ENCODE results near the gene ATP6V1B1.

Gene ATP6V1B1

GRCh38 chr2:70948337-70949003, 12.8 kb downstream of the ATP6V1B1 start:
- peak; percentile 27 to 69 (median 59) for DNase-seq

DNA sequence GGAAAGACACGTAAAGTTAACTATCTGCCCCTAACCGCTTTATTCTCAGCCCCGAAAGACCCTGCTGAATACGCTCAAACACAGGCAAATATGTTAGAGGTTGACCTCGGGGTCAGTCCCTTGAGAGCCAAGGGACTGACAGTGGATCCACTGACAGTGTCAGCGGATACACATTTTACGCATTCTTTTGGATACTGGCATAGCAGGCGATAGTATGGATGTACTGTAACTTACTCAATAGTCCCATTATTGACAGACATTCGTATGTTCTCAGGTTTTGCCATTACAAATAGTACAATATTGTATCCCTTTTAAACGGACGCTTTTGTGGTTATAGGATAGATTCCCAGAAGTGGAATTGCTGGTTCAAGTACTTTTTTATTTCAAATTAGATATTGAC, 13.4 kb downstream of the ATP6V1B1 start:
- DNase-seq: no peak

DNA sequence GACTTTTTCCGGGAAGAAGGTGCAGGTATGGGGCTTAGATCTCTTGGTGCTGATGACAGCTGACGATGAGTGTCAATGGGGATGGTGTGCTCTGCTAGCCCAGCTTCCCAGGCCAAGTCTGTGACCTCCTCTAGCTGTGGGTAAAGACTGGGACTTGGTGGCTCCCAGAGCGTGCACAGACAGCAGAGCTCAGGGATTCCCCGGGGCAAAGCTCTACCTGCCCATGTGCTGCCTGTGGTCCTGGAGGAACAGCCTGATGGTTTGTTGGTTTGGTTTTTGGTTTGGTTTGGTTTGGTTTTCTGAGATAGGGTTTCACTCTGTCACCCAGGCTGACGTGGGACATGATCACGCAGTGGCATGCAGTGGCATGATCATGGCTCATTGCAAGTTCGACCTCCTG, 19.2 kb downstream of the ATP6V1B1 start:
- no peak for DNase-seq

DNA sequence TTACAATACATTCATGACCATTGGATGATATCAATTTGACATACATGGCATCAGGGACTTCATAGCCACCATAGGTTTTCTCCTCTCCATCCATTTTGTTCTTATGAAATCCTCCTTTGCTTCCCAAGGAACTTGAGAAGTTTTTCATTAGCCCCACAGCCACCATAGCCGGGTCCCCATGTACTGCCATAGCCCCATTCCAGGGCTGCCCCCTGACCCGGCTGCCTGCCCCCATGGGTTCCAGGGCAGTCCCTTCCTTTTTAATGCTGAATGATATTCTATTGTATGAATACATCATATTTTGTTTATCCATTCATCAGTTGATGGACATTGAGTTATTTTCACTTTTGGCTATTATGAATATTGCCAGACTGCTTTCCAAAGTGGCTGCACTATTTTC, 20.4 kb downstream of the ATP6V1B1 start:
- DNase-seq: no peak

GRCh38 chr2:70957798-70958197, 22.1 kb downstream of the ATP6V1B1 start:
- no peak for DNase-seq

- DNase-seq: no peak
These were observed 23.1 kb downstream of the ATP6V1B1 start for GRCh38 chr2:70958759-70959158.

DNA sequence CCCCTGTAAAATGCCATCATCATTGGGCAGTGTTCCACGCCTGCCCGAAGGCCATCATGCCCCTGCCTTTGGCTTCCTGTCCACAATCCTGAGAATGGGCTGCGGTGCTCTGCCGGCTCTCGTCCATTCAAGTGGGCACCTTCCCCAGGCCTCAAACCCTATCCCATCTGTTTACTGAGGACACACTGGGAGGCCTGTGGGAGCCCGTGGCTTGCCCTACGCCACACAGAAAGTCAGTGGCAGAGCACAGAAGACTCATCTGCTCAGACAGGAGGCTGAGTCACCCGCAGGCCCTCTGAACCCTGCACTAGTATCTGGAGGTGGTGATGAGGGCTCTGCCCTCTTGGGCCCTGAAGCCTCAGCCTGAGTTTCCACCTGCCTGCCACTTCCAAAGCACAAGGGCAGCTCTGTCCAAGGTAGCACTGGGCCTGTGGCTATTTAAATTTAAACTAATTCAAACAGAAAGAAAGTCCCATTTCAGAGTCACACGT, 23.6 kb downstream of the ATP6V1B1 start:
- DNase-seq: no peak

DNA sequence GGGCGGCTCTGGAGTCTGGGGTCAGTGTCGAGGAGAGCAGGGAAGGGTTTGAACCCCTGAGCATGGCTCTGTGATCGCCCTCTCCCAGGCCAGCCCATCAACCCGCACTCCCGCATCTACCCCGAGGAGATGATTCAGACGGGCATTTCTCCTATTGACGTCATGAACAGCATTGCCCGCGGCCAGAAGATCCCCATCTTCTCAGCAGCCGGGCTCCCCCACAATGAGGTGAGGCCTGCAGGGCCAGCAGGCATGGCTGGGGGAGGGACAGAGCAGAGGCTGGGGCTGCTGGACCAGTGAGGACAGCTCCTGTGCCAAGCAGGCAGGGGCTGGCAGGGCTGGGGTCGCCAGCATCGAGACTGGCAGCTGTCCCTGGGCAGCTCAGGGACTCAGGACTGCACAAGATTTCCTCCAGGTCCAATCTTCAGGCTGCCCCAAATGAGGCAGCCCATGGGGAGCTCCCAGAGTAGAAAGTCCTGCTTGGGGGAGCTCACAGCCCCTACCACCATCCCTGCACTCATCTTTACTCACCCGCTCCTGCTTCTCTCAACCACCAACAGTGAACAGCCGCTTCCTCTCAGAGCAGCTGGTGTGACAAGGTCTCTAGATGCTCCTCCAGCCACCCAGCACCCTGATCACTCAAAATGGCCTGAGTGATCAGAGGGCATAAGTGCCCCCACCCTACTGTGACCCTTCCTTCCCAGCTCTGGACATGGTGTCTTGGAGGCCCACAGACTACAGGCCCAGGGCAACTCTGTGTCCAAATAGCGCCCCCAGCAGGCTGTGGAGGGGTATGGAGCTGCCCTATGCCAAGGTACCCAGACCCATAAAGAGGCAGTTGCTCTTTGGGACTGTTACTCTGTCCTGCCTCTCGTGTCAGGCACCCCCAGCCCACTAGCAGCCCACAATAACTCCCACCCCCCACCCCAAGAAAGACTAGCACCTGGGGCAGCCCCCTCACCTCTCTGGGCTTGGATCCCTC, 24.4 kb downstream of the ATP6V1B1 start:
- no peak for DNase-seq

DNA sequence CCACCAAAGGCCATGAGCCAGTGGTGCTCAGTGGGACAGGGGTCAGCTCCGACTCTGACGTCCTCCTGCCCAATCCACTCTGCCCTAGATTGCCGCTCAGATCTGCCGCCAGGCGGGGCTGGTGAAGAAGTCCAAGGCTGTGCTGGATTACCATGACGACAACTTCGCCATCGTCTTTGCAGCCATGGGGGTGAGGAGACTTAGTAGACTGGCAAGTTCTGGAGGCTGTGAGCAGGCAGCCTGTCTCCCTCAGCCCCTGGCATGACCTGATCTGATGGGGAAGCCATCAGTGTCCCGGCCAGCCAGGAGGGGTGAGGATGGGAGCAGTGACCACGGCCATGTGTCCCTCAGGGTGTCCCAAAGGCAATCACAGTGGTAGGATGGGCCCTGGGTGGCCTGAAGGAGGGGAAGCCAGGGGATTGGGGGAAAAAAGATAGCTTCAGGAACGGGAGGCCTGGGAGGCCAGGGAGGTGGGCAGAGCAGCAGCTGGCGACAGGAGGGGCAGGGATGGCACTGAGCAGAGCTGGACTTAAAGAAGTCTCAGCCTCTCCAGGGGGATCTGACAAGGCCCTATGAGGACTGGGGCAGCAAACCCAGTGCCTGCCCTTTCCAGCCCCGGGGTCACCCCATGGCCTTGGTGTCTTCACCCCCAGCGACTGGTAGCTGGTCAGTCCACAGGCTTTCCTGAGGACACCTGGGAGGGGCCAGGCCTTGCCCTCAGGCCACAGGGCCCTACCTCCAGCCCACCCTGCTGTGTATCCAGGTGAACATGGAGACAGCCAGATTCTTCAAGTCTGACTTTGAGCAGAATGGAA, 25.3 kb downstream of the ATP6V1B1 start:
- no peak for DNase-seq

GRCh38 chr2:70961648-70961994, 25.9 kb downstream of the ATP6V1B1 start:
- no peak for DNase-seq

GRCh38 chr2:70962211-70962884, 26.6 kb downstream of the ATP6V1B1 start:
- DNase-seq: no peak

DNA sequence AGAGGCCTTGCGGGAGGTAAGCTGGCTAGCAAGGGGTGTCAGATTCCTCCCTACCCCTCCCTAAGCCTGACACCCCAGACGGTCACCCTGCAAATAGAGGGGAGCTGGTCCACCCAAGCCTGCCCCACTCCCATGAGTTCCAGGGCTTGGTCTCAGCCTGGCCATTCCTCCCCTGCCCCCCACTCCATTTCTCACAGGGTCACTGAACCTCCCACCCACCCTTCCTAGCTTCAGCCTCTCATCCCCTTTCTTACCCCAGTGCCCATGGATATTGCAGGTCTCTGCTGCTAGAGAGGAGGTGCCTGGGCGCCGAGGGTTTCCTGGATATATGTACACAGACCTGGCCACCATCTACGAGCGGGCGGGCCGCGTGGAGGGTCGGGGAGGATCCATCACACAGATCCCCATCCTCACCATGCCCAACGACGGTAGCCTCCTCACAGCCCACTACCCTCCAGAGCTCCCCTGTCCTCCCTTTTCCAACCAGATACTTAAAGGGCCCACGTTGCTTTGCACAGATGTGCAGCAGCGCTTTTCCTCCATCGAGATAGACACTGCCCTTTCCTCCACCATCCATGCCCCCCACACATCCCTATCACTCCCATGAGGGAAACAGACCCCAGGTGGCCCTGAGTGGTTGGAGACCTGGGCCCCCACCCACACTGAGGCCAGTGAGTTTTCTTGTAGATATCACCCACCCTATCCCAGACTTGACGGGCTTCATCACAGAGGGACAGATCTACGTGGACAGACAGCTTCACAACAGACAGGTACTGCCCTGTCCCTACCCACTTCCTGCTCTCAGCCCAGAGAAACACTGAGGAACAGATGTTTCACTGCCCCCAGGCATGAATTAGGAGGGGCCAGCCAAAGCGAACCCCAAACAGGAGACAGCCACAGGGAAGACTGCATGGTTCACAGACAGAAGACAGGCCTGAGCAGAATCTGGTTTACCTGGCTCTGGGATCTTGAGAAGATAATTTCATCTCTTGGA, 27.5 kb downstream of the ATP6V1B1 start:
- DNase-seq: no peak

GRCh38 chr2:70964133-70964532, 28.4 kb downstream of the ATP6V1B1 start:
- no peak for DNase-seq

GRCh38 chr2:70964596-70965386, 29.1 kb downstream of the ATP6V1B1 start:
- peak; percentile 57 to 79 (median 72) for DNase-seq

- no peak for DNase-seq
These were observed 29.8 kb downstream of the ATP6V1B1 start for GRCh38 chr2:70965506-70965905.

DNA sequence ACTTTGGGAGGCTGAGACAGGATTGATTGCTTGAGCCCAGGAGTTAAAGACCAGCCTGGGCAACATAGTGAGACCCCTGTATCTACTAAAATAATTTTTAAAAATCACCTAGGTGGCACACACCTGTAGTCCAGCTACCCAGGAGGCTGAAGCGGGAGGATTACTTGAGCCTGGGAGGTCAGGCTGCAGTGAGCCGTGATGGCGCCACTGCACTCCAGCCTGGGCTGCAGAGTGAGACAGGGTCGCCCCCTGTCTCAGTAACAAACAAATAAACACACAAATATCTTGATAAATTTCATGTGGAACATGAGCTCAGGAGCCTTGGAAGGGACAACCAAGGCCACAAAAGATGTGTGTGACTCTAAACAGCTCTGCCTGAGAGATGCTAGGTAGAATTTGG, 31.0 kb downstream of the ATP6V1B1 start:
- DNase-seq: no peak

DNA sequence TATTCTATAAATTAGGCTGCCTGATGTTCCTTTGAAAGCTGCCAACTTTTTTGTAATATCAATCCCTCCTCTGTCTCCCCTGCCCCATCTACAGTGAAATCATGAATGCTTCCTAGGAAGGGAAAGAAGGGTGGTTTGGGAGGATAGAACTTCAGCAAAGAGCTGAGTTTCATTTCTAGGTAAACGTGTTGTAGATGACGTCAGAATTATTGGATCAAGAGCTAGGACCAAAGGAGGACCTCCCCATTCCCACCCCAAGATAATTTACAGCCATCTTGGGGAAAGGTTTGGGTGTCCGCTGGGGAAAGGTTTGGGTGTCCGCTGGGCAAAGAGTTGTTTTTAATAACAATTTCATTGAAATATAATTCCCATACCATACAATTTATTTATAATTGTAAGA, 31.5 kb downstream of the ATP6V1B1 start:
- no peak for DNase-seq

DNA sequence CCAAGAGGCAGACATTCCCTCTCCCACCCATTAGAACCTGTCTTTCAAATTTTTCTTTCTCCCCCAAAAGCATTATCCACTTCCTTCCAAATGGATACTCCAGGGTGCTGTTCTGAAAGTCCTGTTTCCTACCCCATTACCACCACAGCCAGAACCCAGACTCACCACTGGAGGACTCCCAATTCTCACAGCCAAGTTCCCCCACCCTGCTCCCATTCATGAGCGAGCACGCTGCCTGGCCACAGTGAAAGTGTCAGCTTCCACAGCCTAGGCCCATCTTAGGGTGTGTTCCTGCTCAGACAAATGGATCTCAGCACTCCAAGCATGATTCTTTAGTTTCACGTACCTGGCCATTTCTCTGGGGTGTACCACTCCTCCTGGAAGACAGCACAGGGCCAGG, 38.9 kb downstream of the ATP6V1B1 start:
- DNase-seq: no peak

DNA sequence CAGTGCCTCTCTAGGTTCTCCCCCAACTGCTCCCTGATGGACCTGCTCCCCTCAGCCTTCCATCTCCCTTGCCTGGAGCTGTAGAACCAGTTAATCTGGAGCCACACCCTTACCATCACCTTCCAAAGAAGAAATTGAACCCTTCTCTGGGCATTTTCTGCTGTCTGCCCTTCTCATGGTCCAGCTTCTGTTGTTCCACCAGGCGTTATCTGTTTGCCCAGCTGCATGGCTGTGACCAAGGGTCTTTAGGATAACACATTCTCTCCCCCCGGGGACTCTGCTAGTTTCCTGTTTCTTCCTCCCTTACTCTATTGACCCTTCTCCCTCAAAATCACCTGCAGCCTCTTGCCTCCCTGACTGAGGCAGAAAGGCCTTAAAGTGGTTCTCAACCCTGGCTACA, 39.5 kb downstream of the ATP6V1B1 start:
- no peak for DNase-seq

- no peak for DNase-seq
These were observed 42.0 kb downstream of the ATP6V1B1 start for GRCh38 chr2:70977605-70978205.

Measured in activated naive CD4-positive, alpha-beta T cell (primary cell).